Gastrocnemius medialis (tissue), 4 donors: ENCODE results near the gene PTDSS2. TPM values are rescaled to one million over a fixed set of nuclear protein-coding genes. Genes with fewer than 3 reads are reported as not detected.

ENCODE experiments used
- ATAC-seq, 2 donors: fragments of 150-250 bp; one replicate each; pipeline ENCODE4 v1.9.1; 2016
- DNase-seq, 2 donors: peaks; one replicate each; pipeline ENCODE4 v3.0.0-alpha.2; 2019
- H3K27ac ChIP-seq, 4 donors: fragments of 200-600 bp; sonication (generic); 1 replicate in 1 of 4; 2 replicates in 3 of 4; pipeline ENCODE4 v1.5.1; 2016 to 2018; ENCODE audit warnings: mild to moderate bottlenecking in 2 of 4, moderate library complexity in 1 of 4
- H3K27me3 ChIP-seq, 3 donors: fragments of 200-600 bp; sonication (generic) in 2 of 3; 1 replicate in 1 of 3; 2 replicates in 2 of 3; pipeline versions ENCODE4 v1.5.1 to v1.6.0; 2016 to 2019; ENCODE audit warnings: mild to moderate bottlenecking in 1 of 3, moderate library complexity in 1 of 3
- H3K36me3 ChIP-seq, 2 donors: fragments of 200-600 bp; sonication (generic) in 1 of 2; one replicate each; pipeline ENCODE4 v1.5.1; 2017 to 2018
- H3K4me1 ChIP-seq, 2 donors: fragments of 200-600 bp; sonication (generic) in 1 of 2; one replicate each; pipeline ENCODE4 v1.5.1; 2016 to 2017; ENCODE audit warnings: mild to moderate bottlenecking in 2 of 2
- H3K4me3 ChIP-seq, 4 donors: fragments of 200-600 bp; sonication (generic) in 3 of 4; 1 replicate in 1 of 4; 2 replicates in 3 of 4; pipeline ENCODE4 v1.5.1; 2016 to 2019; ENCODE audit warnings: mild to moderate bottlenecking in 2 of 4
- H3K9me3 ChIP-seq, 3 donors: fragments of 200-600 bp; sonication (generic) in 2 of 3; 1 replicate in 1 of 3; 2 replicates in 2 of 3; pipeline ENCODE4 v1.5.1; 2016 to 2019
- POLR2A ChIP-seq, 2 donors: fragments of 450-650 bp; IDR thresholded peaks; one replicate each; pipeline ENCODE4 v1.6.1; 2017; ENCODE audit warnings: antibody characterized with exemption in 2 of 2, mild to moderate bottlenecking in 2 of 2, moderate library complexity in 2 of 2
- in situ Hi-C, 4 donors: fragments of 200-750 bp; cut with MboI; loops; one replicate each; pipeline versions ENCODE4 v1.15.0 to v1.8.0; 2017; ENCODE audit warnings: low sequenced_read_pairs in 4 of 4
- intact Hi-C: fragments of 100-400 bp; cut with DNase I; formaldehyde crosslinking; loops from one replicate; pipeline ENCODE4 v1.15.1; 2023; ENCODE audit warnings: low total_unique reads
- total RNA-seq, 4 donors: library from RNA; depleted of rRNA; stranded (reverse); fragments of >200 nt; gene quantifications; one replicate each; pipeline versions ENCODE4 v1.1.0 to v1.2.3, GENCODE V29; 2016
- TF ChIP-seq, protein P1 (sequence below), 5 experiments: fragments of 450-650 bp in 3 of 5; fragments of 200-600 bp in 2 of 5; sonication (generic) in 2 of 5; IDR thresholded peaks in 4 of 5; conservative IDR thresholded peaks in 1 of 5; 1 replicate in 4 of 5; 2 replicates in 1 of 5; pipeline ENCODE4 v1.5.1; 2016 to 2019; ENCODE audit warnings: antibody characterized with exemption in 5 of 5, mild to moderate bottlenecking in 3 of 5, moderate library complexity in 3 of 5

PTDSS2 gene
- total RNA-seq, 4 donors from 2014 or later, result 21.7 to 31.5 (median 23.7) TPM

DNA sequence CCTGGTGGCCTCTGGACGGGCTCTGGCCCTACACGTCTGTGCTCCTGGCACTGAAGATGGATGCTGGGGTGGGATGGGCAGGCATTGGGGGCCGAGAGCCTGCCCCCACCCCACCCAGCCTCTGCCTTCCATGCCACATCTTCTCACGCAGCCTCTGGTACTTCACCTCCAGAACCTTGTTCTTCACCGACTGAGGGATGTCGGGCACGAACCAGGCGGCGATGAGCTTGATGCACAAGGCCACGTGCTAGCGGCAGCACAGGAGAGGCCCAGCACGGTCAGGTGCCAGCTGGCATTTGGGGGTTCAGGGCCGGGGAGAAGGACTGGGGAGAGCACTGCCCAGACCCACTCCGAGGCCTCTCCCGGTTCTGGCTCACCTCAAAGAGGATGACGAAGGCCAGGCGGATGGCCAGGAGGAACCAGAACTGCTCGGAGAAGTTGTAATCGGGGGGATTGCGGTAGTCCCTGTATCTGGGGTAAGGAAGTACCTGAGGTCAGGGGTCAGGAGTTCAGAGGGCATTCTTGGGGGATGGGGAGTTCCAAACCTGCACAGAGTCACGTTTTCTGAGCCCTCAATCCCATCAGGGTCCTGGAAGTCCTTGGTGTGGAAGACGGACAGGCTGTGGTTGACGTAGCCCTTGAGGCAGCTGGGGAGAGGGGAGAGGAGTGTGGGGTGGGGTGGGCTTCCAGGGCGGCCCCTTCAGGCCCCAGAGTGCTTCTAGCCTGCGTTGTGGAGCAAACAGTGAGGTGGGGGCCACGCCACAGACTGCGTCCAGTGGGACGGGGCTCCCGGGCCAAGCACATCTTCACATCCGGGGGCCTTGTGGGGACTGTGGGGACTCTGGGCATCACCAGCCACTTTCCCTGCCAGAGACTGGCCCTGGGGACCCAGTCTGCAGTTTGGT, 31.5 kb upstream of the PTDSS2 start:
- no peak for DNase-seq
- intact Hi-C loops (no loop called here), in situ Hi-C loops (no loop called here)
- Histone ChIP-seq H3K9me3 (no peaks in the 10 kb centered on the region), H3K27ac (no peak overlapping the region), H3K4me3 (no peak overlapping the region), H3K27me3 (peaks cover 40 to 57% (median 44%) of the 10 kb centered on the region in 3 donors), H3K4me1 (no peaks in the 10 kb centered on the region), H3K36me3 (no peaks in the 10 kb centered on the region)
- no peak for ATAC-seq
- TF ChIP-seq, protein P1, sequence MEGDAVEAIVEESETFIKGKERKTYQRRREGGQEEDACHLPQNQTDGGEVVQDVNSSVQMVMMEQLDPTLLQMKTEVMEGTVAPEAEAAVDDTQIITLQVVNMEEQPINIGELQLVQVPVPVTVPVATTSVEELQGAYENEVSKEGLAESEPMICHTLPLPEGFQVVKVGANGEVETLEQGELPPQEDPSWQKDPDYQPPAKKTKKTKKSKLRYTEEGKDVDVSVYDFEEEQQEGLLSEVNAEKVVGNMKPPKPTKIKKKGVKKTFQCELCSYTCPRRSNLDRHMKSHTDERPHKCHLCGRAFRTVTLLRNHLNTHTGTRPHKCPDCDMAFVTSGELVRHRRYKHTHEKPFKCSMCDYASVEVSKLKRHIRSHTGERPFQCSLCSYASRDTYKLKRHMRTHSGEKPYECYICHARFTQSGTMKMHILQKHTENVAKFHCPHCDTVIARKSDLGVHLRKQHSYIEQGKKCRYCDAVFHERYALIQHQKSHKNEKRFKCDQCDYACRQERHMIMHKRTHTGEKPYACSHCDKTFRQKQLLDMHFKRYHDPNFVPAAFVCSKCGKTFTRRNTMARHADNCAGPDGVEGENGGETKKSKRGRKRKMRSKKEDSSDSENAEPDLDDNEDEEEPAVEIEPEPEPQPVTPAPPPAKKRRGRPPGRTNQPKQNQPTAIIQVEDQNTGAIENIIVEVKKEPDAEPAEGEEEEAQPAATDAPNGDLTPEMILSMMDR (IDR thresholded peaks at IDR 0.05 in 4 of 5, conservative IDR thresholded peaks at IDR 0.05 in 1 of 5), result no peak
- no peak for TF ChIP-seq POLR2A (IDR thresholded peaks at IDR 0.05)

DNA sequence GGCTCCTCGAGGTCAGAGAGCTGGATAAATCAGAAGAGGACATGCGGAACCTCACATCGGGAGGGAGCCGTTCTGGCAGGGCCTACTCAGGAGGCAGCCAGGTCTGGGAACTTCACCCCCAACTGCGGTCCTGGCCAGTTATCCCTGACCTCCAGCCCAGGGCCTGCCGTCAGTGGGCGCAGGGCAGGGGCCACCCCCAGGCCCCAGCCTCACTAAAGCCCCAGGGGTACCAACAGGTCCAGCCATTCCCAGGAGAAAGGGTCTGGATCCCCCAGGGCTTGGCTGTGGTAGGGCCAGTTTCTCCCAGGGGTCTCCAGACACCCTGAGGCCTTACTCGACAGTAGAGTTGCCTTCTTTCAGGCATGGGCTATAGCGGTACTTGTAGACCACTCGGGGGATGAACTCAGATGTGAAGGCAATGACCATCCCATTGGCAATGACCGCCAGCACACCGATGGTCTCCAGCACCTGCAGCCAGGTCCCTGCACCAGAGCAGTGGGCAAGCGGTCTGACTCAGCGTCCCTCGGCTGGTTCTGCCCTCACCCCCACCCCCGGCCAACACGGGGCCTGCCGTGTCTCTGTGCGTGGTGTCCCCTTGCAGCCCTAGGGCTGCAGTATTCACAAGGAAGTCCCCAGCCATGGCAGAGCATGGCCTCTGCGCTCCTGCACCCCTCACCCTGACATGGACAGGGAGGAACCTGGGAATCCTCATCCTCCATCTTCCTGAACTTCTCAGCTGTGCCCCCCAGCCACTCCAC, 30.7 kb upstream of the PTDSS2 start:
- TF ChIP-seq, protein P1 (IDR thresholded peaks at IDR 0.05 in 4 of 5, conservative IDR thresholded peaks at IDR 0.05 in 1 of 5), result no peak
- TF ChIP-seq POLR2A (IDR thresholded peaks at IDR 0.05), result no peak
- no peak for ATAC-seq
- Histone ChIP-seq H3K4me1 (no peaks in the 10 kb centered on the region), H3K9me3 (no peaks in the 10 kb centered on the region), H3K27me3 (peaks cover 48 to 65% (median 52%) of the 10 kb centered on the region in 3 donors), H3K4me3 (no peak overlapping the region), H3K27ac (no peak overlapping the region), H3K36me3 (no peaks in the 10 kb centered on the region)
- no peak for DNase-seq
- intact Hi-C loops (no loop called here), in situ Hi-C loops (no loop called here)

DNA sequence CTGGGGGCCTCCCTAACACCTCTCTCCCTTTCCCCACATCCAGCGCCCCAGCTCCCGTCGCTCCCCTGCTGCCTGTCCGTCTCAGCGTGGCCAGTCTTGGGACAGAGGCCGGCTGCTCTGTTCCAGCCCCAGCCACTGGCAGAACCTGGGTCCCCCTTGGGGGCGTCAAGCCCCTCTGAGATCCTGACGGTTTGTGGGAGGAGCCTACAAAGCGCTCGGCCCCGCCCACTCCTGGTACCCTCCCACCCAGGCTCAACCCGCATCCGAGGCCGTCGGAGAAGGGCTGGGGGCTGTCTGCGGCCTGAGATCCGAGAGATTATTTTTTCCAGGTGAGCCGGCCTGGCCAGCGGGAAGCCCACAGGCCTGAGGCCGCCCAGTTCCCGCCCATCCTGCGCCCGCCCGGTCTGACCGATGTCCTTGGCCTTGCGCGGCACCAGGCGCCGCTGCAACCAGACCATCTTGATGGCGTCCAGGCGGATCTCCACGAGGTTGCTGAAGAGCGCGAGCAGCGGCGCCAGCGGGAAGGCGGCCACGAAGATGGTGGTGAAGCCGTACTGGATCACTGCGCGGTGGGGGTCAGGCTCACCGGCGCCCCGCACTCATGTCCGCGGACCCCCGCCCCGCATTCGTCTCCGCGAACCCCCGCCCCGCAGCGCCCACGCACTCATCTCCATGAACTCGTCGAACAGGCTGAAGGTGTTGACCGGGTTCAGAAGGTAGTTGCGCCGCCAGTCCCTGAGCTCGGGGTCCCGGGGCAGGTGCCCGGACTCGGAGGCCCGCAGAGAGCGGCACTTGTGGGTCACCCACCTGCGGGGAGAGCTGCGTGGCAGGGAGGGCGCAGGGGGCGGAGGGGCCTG, 29.8 kb upstream of the PTDSS2 start:
- H3K4me3 ChIP-seq, result no peak overlapping the region
- ATAC-seq (no peak), DNase-seq (no peak)
- intact Hi-C loops (no loop called here), in situ Hi-C loops (no loop called here)
- peaks cover 51 to 67% (median 55%) of the 10 kb centered on the region in 3 donors for H3K27me3 ChIP-seq
- TF ChIP-seq, protein P1 (IDR thresholded peaks at IDR 0.05 in 4 of 5, conservative IDR thresholded peaks at IDR 0.05 in 1 of 5), result no peak
- TF ChIP-seq POLR2A (IDR thresholded peaks at IDR 0.05), result no peak
- no peaks in the 10 kb centered on the region for H3K4me1 ChIP-seq
- H3K9me3 ChIP-seq, result no peaks in the 10 kb centered on the region
- H3K36me3 ChIP-seq, result no peaks in the 10 kb centered on the region
- no peak overlapping the region for H3K27ac ChIP-seq

DNA sequence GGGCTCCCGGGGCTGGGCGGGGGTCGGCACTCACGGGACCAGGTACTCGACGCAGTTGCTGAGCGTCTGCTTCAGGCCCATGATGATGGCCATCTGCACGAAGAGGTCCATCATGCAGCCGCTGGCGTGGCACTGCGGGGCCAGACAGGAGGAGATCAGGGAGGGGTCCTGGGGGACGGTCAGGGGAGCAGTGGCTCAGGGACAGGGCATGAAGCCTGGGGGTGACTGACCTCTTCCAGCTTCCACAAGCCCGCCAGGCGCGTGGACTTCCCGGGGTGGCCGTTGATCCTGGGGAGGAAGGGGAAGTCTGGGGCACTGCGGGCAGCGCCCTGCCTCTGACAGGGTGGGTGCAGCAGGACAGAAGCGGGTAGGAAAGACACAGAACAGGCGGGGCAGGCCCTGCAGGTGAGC, 29.2 kb upstream of the PTDSS2 start:
- ATAC-seq, result no peak
- Histone ChIP-seq H3K4me3 (no peak overlapping the region), H3K36me3 (no peaks in the 10 kb centered on the region), H3K9me3 (no peaks in the 10 kb centered on the region), H3K27ac (no peak overlapping the region), H3K4me1 (no peaks in the 10 kb centered on the region), H3K27me3 (peaks cover 45 to 60% (median 57%) of the 10 kb centered on the region in 3 donors)
- in situ Hi-C loops (no loop called here), intact Hi-C loops (no loop called here)
- no peak for TF ChIP-seq POLR2A (IDR thresholded peaks at IDR 0.05)
- TF ChIP-seq, protein P1 (IDR thresholded peaks at IDR 0.05 in 4 of 5, conservative IDR thresholded peaks at IDR 0.05 in 1 of 5), result no peak
- no peak for DNase-seq
